Kidney glomerular epithelial cell (primary cell): Measurements from ENCODE around the gene NUBP2.

Experiments used
- DNase-seq: peaks from one replicate; lab custom pipeline; 2025; lab: John Stamatoyannopoulos, UW

NUBP2 gene

DNA sequence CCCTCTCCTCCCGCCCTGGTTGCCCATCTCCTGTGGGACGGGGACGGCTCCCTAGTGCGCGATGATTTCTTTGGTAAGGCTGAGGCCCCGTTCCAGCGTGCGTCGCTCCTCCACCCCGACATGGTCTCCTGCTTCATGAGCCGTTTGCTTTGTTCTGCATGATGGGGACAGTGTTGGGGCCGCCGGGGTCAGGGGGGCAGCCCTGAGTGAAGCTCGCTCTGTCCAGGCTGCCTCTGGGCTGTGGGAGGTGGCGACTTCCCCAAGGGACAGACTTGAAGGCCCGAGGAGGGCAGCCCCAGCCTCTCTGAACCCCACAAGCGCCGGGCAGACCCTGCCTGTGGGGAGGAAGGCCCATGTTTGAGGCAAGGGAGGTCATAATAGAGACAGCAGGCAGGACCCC, 23.8 kb upstream of the NUBP2 start:
- no peak for DNase-seq

DNA sequence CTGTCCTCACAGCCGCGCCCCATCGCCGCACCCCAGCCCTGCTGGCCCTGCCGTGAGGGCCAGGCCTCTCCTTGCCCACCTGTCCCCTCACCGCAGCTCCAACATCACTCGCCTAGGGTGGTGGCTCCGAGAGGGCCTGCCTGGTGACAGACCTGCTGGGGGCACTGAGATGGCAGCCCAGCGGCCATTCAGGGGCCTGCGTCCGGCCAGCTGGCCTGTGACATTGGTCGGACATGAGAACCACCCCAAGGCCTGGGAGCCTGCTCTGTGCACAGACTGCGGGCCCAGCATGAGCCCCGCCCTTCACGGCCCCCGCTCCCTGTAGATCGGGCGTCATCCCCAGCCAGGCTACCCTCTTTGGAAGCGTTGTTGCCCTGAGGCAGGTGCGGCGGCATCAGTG, 23.2 kb upstream of the NUBP2 start:
- DNase-seq = no peak

DNA sequence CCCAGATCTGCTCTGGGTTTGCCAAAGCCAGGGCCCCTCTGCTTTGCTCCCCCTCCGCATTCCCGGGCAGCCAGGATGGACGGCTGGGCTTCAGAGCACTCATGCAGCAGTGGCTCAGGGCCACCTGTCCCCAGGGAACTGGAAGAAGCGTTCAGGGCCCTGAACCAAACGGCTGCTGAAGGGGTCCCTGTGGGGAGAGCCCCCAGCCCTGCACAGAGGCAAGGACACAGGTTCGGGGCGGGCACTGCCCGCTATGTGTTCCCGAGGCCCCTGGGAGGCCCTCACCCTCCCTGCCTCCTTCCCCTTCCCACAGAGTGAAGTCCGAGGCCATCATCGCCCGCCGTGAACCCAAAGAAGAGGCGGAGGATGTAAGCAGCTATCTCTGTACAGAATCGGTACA, 21.8 kb upstream of the NUBP2 start:
- DNase-seq = no peak

DNA sequence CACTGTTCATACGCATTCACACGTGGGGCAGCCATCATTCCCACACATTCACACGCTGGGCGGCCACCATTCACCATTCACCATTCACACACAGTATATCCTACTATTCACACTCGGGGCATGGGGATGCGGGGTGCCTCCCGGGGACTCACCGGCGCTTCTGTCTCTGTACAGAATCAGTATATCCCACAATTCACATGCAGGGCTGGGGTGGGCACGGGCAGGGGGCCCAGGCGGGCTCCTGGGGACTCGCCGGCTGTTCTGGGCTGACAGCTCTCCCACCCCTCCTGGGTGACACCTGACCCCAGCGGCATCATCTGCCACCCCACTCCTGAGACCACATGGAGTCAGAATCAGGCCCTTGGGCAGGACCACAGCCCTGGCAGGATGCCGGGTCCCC, 21.0 kb upstream of the NUBP2 start:
- DNase-seq = no peak

DNA sequence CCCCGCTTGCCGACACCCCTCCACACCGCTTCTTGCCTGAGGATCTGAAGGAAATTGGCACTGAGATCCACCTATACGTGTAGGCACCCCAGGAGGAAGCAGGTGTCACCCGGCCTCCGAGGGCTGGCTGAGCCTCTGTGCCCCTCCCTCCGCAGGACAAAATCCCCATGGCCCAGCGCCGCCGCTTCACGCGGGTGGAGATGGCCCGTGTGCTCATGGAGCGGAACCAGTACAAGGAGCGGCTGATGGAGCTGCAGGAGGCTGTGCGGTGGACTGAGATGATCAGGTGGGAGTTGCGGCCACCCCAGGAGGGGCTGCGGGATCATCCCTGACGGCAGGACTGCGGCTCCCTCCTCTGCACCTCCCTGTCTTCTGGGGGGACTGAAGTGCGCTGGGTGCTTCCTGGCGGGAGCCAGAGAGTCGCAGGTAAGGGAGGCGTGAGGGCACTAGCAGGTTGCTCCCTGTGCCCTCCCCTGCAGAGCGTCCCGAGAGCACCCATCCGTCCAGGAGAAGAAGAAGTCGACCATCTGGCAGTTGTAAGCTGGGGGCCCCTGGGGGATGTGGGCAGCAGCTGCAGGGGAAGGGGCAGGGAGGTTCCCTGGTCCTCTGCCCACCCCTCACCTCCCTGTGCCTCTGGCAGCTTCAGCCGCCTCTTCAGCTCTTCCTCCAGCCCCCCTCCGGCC, 20.4 kb upstream of the NUBP2 start:
- DNase-seq = no peak

DNA sequence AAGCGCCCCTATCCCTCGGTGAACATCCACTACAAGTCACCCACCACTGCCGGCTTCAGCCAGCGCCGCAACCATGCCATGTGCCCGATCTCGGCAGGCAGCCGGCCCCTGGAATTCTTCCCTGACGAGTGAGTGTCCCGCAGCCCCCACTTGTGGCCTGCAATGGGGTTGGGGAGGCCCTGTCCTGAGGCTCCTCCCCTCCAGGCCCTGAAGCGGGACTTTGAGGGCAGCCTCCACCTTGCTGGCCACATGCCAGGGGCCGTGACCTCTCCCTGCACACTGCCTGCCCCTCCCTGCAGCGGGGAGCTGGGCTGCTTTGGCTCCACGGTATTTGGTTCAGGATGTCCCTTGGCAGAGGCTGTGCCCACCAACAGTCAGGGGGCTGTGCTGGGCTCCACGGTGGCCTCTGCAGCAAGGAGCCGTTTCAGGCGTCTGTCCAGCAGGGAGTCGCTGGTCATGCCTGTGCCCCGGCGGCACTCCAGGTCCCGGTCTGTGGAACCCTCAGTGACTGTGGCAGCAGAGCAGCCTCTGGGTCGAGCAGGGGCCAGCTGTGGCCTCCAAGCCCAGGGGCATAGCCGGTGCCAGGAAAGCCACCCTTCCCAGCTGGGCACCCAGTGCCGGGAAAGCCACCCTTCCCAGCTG, 19.8 kb upstream of the NUBP2 start:
- no peak for DNase-seq

DNA sequence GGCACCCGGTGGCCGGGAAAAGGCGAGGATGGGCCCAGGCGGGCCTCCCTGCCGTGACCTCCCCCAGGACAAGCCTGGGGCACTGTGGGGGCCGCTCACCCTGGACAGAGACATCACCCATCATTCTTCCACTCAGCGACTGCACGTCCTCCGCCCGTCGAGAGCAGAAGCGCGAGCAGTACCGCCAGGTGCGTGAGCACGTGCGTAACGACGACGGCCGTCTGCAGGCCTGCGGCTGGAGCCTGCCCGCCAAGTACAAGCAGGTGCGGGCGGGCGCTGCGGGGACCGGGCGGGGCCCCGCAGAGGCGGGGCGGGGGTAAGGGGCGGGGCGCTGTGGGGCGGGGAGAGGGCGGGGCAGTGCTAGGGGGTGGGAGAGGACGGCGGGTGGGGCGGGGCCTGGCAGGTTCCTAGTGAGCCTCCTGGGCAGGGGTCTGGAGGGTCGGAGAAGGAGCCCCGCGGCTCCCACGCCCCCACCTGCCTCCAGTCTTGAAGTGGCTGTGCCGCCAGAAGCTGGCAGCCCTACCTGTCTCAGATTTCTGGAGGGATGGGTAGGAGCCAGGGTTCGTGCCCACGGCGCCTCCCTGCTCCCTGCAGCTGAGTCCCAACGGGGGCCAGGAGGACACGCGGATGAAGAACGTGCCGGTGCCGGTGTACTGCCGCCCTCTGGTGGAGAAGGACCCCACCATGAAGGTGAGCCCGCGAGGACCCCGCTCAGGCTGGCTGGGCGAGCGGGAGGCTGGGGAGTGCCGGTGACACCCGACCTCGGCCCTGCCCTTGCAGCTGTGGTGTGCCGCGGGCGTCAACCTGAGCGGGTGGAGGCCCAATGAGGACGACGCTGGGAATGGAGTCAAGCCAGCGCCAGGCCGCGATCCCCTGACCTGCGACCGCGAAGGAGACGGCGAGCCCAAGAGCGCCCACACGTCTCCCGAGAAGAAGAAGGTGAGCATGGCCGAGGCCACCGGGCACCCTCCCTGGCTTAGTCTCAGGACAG, 18.9 kb upstream of the NUBP2 start:
- no peak for DNase-seq

DNA sequence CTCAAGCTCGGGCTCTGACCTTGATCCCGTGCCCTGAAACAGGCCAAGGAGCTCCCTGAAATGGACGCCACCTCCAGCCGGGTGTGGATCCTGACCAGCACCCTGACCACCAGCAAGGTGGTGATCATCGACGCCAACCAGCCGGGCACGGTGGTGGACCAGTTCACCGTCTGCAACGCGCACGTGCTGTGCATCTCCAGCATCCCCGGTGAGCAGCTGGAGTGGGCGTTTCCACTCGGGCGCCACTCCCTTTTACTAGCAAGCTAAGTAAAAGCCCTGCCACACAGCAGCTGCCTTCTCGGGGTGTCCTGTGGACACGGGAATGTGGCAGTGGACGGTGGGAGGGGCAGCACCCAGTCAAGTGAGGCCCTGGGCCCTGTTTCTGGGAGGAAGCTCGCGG, 17.8 kb upstream of the NUBP2 start:
- DNase-seq = no peak

DNA sequence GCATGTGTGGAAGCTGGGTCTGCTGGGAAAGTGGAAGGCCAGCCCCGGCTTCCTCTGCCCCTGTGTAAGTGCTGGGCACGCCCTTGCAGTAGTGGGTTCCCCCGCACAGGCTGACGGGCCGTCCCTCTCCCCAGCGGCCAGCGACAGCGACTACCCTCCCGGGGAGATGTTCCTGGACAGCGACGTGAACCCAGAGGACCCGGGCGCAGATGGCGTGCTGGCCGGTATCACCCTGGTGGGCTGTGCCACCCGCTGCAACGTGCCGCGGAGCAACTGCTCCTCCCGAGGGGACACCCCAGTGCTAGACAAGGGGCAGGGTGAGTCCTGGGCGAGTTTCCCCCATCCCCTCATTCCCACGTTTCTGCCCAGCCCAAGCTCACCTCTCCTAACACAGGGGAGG, 16.9 kb upstream of the NUBP2 start:
- no peak for DNase-seq

DNA sequence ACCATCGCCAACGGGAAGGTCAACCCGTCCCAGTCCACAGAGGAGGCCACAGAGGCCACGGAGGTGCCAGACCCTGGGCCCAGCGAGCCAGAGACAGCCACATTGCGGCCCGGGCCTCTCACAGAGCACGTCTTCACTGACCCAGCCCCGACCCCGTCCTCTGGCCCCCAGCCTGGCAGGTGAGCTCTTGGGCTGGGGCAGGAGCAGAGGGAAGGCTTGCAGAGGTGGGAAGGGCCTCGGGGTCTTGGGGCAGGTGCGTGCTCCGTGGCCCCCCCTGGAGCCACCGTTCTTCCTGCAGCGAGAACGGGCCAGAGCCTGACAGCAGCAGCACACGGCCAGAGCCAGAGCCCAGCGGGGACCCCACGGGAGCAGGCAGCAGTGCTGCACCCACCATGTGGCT, 16.5 kb upstream of the NUBP2 start:
- no peak for DNase-seq

DNA sequence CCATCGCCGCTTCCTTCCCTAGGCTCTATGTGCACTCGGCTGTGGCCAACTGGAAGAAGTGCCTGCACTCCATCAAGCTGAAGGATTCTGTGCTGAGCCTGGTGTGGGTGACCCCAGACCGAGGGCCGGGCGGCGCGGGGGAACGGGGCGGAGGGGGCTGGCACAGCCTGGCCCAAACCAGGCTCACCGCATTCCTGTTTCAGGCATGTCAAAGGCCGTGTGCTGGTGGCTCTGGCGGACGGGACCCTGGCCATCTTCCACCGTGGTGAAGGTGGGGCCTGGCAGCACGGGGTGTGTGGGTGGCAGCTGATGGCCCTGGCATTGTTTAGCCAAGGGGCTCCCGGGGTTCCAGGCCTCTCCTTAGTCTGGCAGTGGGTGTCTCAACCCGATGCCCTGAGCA, 16.1 kb upstream of the NUBP2 start:
- DNase-seq = no peak

DNA sequence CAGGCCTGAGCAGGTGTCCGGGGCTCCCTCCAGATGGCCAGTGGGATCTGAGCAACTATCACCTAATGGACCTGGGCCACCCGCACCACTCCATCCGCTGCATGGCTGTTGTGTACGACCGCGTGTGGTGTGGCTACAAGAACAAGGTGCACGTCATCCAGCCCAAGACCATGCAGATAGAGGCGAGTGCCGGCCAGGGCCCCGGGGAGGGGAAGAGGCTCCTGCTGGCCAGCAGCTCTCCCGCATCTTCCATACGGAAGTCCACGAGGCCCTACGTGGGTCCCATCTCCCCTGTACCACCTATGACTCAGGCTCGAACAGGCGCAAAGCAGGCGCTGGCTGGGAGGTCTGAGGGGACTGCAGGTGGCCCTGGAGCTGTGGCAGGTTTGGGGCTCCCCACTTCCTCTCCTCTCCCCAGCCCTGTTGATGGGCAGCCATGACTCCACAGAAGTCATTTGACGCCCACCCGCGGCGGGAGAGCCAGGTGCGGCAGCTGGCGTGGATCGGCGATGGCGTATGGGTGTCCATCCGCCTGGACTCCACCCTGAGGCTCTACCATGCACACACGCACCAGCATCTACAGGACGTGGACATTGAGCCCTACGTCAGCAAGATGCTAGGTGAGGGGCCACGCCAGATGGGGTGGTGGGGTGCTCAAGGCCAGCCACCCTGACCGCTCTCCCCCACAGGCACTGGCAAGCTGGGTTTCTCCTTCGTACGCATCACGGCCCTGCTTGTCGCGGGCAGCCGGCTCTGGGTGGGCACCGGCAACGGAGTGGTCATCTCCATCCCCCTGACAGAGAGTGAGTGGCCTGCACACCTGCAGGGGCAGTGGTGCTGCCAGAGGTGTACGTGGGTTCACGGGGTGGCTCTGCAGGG, 15.4 kb upstream of the NUBP2 start:
- DNase-seq = no peak

DNA sequence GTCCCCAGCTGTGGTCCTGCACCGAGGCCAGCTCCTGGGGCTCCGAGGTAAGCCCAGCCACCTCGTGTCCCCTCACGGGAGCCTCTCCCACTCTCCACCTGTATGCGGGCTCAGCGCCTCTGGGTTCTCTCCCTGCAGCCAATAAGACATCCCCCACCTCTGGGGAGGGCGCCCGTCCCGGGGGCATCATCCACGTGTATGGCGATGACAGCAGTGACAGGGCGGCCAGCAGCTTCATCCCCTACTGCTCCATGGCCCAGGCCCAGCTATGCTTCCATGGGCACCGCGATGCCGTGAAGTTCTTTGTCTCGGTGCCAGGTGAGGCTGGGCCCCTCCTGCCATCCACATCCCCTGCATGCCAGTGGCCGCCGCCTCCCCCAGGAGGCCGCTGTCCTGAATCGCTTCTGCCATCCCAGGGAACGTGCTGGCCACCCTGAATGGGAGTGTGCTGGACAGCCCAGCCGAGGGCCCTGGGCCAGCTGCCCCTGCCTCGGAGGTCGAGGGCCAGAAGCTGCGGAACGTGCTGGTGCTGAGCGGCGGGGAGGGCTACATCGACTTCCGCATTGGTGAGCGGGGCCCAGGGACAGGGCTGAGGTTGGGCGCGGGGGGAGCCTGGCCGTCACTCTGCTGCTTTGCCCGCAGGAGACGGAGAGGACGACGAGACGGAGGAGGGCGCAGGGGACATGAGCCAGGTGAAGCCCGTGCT, 14.5 kb upstream of the NUBP2 start:
- DNase-seq = no peak

DNA sequence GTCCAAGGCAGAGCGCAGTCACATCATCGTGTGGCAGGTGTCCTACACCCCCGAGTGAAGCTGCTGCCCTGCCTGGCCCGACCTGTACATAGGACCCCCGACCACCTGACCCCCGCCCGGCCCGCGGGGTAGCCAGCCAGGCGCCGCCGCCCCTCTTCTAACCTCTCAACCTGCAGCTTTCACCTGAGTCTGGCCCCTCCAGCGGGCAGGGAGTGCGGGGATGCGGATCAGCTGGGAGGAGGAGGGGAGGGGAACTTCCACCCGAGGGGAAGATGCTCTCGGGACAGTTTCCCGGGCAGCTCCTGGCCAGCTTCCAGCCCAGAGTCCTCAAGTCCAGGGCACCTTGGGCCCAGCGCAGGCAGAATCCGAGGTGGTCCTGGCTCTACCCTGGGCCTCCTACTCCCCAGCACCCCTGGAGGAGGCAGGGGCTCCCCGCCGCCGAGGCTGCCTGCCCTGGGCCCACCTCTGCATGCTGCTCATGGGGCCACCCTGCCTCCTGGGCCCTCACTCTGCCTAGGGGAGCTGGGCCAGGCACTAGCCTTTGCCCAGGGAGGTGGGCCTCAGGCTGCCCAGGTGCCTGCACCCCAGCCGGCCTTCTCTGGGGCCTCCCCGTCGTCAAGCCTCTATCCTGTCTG, 13.9 kb upstream of the NUBP2 start:
- no peak for DNase-seq

DNA sequence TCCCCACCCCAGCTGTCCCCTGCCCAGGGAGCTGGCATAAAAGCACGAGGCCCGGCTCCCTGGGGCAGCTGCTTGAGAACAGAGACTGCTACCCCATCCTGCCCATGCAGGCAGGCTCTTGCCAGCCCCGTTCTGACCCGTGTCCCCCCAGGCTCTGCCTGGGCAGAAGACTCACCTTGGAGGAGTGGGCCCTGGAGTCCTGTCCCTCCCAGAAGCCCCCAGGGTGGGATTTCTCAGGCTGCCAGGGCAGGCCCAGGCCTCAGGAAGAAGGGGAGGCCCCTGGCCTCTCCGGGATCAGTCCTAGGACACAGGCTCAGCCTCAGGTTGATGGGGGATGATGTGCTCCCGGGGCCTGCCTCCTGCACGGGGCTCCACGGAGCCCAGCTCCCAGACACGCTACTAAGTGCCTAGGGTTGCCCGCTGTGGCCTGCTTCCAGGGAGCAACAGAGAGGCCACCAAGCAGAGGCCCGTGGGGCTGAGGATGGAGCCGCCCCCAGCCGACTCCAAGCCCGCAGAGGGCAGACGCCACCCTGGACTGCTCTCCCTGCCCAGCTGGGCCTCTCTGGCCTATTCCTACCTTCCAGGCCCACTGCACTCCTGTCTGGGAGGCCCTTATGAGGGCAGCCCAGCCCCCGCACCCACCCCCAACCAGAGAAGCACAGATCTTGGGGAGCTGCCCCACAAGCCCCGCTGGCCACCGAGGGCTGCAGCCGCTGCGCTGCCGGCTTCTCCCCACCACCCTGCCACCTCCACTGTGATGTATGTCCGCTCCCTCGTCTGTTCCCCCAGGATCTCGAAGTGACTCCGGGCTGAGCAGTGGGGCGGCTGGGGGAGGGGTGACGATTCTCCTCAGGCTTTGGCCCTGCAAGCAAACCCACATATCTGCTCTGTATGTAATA, 13.1 kb upstream of the NUBP2 start:
- no peak for DNase-seq

DNA sequence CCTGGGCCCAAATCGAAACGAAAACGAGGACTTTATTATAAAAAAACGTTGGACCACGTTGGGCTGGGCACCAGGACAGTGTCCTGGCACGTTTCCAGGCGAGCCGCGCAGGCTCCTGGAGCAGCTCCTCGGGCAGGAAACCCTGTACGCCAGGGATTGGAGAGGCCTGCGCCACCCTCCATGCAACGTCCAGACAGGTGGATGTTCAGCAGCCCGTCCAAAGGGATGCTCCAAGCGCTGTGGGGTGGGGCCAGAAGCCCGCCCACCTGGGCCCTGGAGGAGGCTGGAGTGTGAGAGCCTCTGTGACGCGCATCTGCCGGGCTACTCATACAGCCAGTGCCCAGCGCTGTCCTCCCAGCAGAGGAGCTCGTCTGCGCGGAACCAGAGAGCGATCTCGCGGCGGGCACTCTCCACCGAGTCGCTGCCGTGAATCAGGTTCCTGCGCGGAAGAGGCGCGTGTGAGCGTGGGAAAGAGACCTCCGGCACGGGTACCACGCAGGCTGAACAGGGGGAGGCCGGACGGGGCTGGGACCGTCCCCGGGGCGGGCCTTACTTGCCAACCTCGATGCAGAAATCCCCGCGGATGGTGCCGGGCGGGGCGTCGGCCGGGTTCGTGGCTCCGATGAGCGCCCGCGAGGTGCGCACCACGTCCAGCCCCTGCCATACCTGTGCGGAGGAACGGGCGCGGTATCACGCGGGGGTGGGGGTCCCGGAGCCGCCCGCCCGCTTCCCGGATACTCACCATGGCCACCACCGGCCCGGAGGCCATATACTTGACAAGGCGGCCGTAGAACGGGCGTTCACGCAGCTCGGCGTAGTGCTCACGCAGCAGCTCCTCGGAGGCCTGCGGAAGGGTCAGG, 12.2 kb upstream of the NUBP2 start:
- peak; percentile 73 for DNase-seq

DNA sequence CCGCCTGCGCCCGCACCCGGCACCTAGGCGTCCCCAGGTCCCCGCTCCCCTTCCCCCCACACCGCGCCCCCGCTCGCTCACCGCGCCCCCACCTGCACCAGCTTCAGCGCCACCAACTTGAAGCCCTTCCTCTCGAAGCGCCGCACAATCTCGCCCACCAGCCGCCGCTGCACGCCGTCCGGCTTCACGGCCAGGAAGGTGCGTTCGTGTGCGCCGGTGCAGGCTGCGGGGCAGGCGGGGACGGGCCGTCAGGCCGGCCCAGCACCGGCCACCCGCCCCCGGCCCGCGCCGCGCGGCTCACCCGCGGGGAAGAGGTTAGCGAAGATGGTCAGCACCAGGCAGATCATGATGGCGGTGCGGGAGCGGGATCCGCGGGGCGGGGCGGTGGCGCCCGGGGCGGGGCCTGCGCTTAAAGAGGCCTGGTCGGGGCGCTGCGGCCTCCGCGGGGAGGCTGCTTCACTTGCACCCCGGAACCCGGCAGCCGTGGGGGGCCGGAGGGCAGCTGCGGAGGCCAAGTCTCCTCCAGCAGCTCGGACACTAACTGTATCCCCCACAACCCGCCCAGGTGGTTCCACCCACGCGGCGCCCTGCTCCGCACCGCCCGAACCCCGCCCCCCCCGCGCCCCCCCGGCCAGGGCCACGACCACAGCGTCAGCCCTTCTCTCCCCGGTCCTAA, 11.4 kb upstream of the NUBP2 start, which contains the start of gene NME3:
NME3 (minus strand) TSS at position 356 of the 676 bp plus-strand sequence; CDS start at position 347, 9 bp downstream.
- no peak for DNase-seq

DNA sequence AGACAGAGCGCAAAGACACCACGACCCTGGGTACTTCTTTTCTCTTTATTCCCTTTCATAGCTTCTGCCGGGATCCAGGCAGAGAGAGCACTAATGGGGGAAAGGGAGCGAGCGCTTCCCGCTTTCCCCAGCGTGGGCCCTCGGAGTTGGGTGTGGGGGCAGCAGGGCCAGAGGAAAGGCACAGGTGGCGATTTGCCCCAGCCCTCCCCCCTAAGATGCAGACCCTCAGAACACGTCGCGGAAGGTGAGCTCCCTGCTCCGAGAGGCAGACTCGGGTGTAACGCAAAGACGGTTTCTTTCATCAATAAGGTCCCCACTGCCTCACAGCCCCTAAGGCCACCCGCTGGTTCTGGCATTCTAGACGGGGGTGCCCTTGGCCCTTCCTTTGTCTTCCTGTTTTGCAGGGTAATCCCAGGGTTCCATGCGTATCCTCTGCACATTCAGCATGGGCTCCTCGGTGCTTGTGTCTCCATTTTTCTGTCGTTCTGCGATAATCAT, 10.8 kb upstream of the NUBP2 start:
- no peak for DNase-seq
